Keratinocyte (primary cell): Measurements from ENCODE around the gene TBC1D4. TPM values are rescaled to one million over a fixed set of nuclear protein-coding genes. Genes with fewer than 3 reads are reported as not detected.

Experiments used
- DNase-seq: peaks from one replicate; pipeline ENCODE4 v3.0.0-alpha.2; 2011; ENCODE audit warnings: low read depth, missing footprints, low spot score
- FAIRE-seq: peaks from 2 replicates; lab custom pipeline; 2011; peaks lifted over from hg19 to GRCh38; lab: Jason Lieb, UNC
- H2AFZ ChIP-seq: 2 replicates; pipeline ENCODE4 v1.6.0; 2012; ENCODE audit warnings: low read length, control low read depth, inconsistent platforms; ENCODE audit not compliant: control insufficient read depth
- H3K27ac ChIP-seq: 2 replicates; pipeline ENCODE4 v1.5.1; 2011; ENCODE audit warnings: low read length; ENCODE audit not compliant: control insufficient read depth, insufficient read depth
- H3K27me3 ChIP-seq: 3 replicates; pipeline ENCODE4 v1.6.0; 2011; ENCODE audit warnings: low read length; ENCODE audit not compliant: control insufficient read depth, insufficient read depth; ENCODE audit errors: extremely low read depth
- H3K36me3 ChIP-seq, 2 experiments: 2 replicates in 1 of 2; 3 replicates in 1 of 2; pipeline ENCODE4 v1.5.1; 2011; ENCODE audit warnings: low read length in 2 of 2, mild to moderate bottlenecking in 1 of 2; ENCODE audit not compliant: control insufficient read depth in 2 of 2, insufficient read depth in 2 of 2; ENCODE audit errors: extremely low read depth in 1 of 2
- H3K4me1 ChIP-seq: 3 replicates; pipeline ENCODE4 v1.5.1; 2011; ENCODE audit warnings: low read length; ENCODE audit not compliant: control insufficient read depth, insufficient read depth; ENCODE audit errors: extremely low read depth
- H3K4me2 ChIP-seq: 3 replicates; pipeline ENCODE4 v1.6.0; 2011; ENCODE audit warnings: low read depth, low read length; ENCODE audit not compliant: control insufficient read depth, insufficient read depth; ENCODE audit errors: extremely low read depth
- H3K4me3 ChIP-seq, 3 experiments: fragments of 200-600 bp in 1 of 3; sonication (generic) in 1 of 3; 2 replicates in 2 of 3; 3 replicates in 1 of 3; pipeline ENCODE4 v1.5.1; 2011 to 2016; ENCODE audit warnings: low read length in 3 of 3, mild to moderate bottlenecking in 3 of 3, control low read depth in 2 of 3, inconsistent platforms in 1 of 3, low read depth in 1 of 3, mixed read lengths in 1 of 3, mixed run types in 1 of 3, moderate library complexity in 1 of 3; ENCODE audit not compliant: control insufficient read depth in 2 of 3, insufficient read depth in 2 of 3; ENCODE audit errors: extremely low read depth in 1 of 3
- H3K79me2 ChIP-seq: 2 replicates; pipeline ENCODE4 v1.6.0; 2012; ENCODE audit warnings: low read length; ENCODE audit not compliant: control insufficient read depth, insufficient read depth
- H3K9ac ChIP-seq: 3 replicates; pipeline ENCODE4 v1.6.0; 2011; ENCODE audit warnings: low read length; ENCODE audit not compliant: control insufficient read depth, insufficient read depth; ENCODE audit errors: extremely low read depth
- H3K9me1 ChIP-seq: 3 replicates; pipeline ENCODE4 v1.6.0; 2011; ENCODE audit warnings: low read length; ENCODE audit not compliant: control insufficient read depth, insufficient read depth; ENCODE audit errors: extremely low read depth
- H3K9me3 ChIP-seq: 2 replicates; pipeline ENCODE4 v1.5.1; 2012; ENCODE audit warnings: low read depth, low read length; ENCODE audit not compliant: control insufficient read depth
- H4K20me1 ChIP-seq: 3 replicates; pipeline ENCODE4 v1.6.0; 2011; ENCODE audit warnings: low read length; ENCODE audit not compliant: control insufficient read depth, insufficient read depth; ENCODE audit errors: extremely low read depth
- CTCF ChIP-seq, 3 experiments: IDR thresholded peaks in 1 of 3; conservative IDR thresholded peaks in 1 of 3; optimal IDR thresholded peaks in 1 of 3; 2 replicates in 2 of 3; 3 replicates in 1 of 3; pipeline versions ENCODE3 to v1.5.1; 2011; ENCODE audit warnings: low read length in 3 of 3, mild to moderate bottlenecking in 3 of 3, moderate library complexity in 2 of 3, control low read depth in 1 of 3, inconsistent platforms in 1 of 3; ENCODE audit not compliant: insufficient read depth in 2 of 3; ENCODE audit errors: extremely low read depth in 1 of 3
- EZH2 ChIP-seq: IDR thresholded peaks from one replicate; pipeline ENCODE4 v1.6.1; 2012; ENCODE audit warnings: inconsistent platforms, mild to moderate bottlenecking, low read length, moderate library complexity
- dilution Hi-C: fragments of 300-500 bp; cut with MboI; formaldehyde crosslinking; loops from one replicate; pipeline ENCODE4 v1.7.0; 2020; ENCODE audit warnings: low sequenced_read_pairs; ENCODE audit not compliant: extremely low pct_ligation_motif_present
- polyA plus RNA-seq, 5 experiments: library from polyadenylated mRNA; depleted of rRNA in 3 of 5; stranded (reverse) in 3 of 5; stranded (forward) in 1 of 5; unstranded in 1 of 5; fragments of >200 nt; gene quantifications; 1 replicate in 1 of 5; 2 replicates in 3 of 5; 3 replicates in 1 of 5; pipeline versions ENCODE4 v1.2.1 to v1.2.3, GENCODE V29; 2011 to 2012; ENCODE audit warnings: missing spikeins in 2 of 5, low read depth in 1 of 5, low replicate concordance in 1 of 5

TBC1D4 gene
- polyA plus RNA-seq, 1 donor (not counting 4 experiments of a cell fraction or from before 2014, with no cell fraction given) = 14.2 TPM

DNA sequence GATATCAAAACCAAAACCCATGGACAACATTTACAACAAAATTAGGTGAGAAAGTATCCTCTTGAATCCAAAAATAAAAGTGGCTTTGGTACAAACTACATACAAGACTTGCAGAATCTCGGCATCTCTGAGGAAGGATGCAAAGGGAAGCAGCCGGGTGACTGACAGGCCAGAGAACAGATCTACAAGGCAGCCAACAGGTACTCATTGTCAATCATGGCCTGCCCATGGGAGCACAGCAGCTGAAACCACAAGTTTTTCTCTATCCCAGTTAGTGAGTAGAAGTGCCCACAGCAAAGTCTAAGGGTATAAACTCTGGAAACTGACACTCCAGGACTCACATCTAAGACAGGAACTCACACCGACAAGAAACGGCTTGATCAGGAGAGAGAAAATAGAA is 74.5 kb downstream of the TBC1D4 start:
- Histone ChIP-seq H3K9ac (no peak overlapping the region), H3K4me1 (no peaks in the 10 kb centered on the region), H3K9me1 (no peaks in the 10 kb centered on the region), H3K27me3 (no peaks in the 10 kb centered on the region), H2AFZ (no peak overlapping the region), H4K20me1 (no peaks in the 10 kb centered on the region), H3K9me3 (no peaks in the 10 kb centered on the region), H3K4me2 (no peak overlapping the region), H3K27ac (no peak overlapping the region), H3K36me3 (no peaks in the 10 kb centered on the region), H3K4me3 (no peak overlapping the region), H3K79me2 (peaks cover 3% of the 10 kb centered on the region)
- DNase-seq (no peak), FAIRE-seq (no peak)
- dilution Hi-C loops = no loop called here
- TF ChIP-seq CTCF (optimal IDR thresholded peaks at IDR 0.05 in 1 of 3, IDR thresholded peaks at IDR 0.05 in 1 of 3, conservative IDR thresholded peaks at IDR 0.05 in 1 of 3; ENCODE audit: extremely low read depth in 1 of 3, insufficient read depth in 2 of 3, low read length in 3 of 3) = no peak
- no peak for TF ChIP-seq EZH2

GRCh38 chr13:75405976-75406703 is 75.8 kb downstream of the TBC1D4 start:
- Histone ChIP-seq H3K36me3 (no peaks in the 10 kb centered on the region), H3K27me3 (no peaks in the 10 kb centered on the region), H3K9ac (no peak overlapping the region), H3K4me3 (no peak overlapping the region), H3K79me2 (peaks cover 3% of the 10 kb centered on the region), H3K27ac (no peak overlapping the region), H3K9me1 (no peaks in the 10 kb centered on the region), H3K4me2 (no peak overlapping the region), H3K4me1 (no peaks in the 10 kb centered on the region), H3K9me3 (no peaks in the 10 kb centered on the region), H2AFZ (no peak overlapping the region), H4K20me1 (no peaks in the 10 kb centered on the region)
- dilution Hi-C loops = no loop called here
- TF ChIP-seq CTCF (optimal IDR thresholded peaks at IDR 0.05 in 1 of 3, IDR thresholded peaks at IDR 0.05 in 1 of 3, conservative IDR thresholded peaks at IDR 0.05 in 1 of 3; ENCODE audit: extremely low read depth in 1 of 3, insufficient read depth in 2 of 3, low read length in 3 of 3) = no peak
- TF ChIP-seq EZH2 = no peak
- no peak for FAIRE-seq
- no peak for DNase-seq
